ES-I3 (cell line): ENCODE results near the gene CCDC91.

Experiments
- H3K36me3 ChIP-seq: 2 replicates; pipeline ENCODE4 v1.6.1; 2013; ENCODE audit warnings: mild to moderate bottlenecking, low read length, control low read depth, moderate library complexity; ENCODE audit not compliant: insufficient read depth
- H3K4me1 ChIP-seq: 2 replicates; pipeline ENCODE4 v1.6.1; 2013; ENCODE audit warnings: mild to moderate bottlenecking, control low read depth, low read length; ENCODE audit not compliant: insufficient read depth
- H3K9ac ChIP-seq: 2 replicates; pipeline ENCODE4 v1.6.1; 2013; ENCODE audit warnings: low read depth, mild to moderate bottlenecking, low read length, moderate library complexity
- H3K9me3 ChIP-seq: 2 replicates; pipeline ENCODE4 v1.6.1; 2013; ENCODE audit warnings: mild to moderate bottlenecking, low read length, moderate library complexity; ENCODE audit not compliant: control insufficient read depth, insufficient read depth

CCDC91 gene

DNA sequence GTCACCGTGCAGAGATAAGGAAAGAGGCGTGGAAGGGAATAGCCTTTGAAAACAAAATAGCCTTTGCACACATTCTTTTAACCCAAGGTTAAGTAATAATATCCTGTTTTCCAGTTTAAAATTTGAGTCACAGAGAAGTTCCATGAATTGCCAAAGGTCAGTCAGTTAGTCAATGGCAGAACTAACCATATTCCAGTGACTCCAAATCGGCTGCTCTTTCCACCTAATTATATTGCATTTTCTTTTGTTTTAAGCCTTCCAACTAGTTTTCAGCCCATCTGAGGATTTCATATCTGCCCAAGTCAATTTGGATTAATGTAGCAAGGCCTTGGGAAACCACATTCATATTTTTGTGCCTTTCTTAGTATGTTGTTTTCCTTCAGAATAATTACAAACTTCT is 373.0 kb downstream of the CCDC91 start:
- Histone ChIP-seq H3K36me3 (no peaks in the 10 kb centered on the region), H3K9ac (no peak overlapping the region), H3K9me3 (no peaks in the 10 kb centered on the region), H3K4me1 (no peaks in the 10 kb centered on the region)

DNA sequence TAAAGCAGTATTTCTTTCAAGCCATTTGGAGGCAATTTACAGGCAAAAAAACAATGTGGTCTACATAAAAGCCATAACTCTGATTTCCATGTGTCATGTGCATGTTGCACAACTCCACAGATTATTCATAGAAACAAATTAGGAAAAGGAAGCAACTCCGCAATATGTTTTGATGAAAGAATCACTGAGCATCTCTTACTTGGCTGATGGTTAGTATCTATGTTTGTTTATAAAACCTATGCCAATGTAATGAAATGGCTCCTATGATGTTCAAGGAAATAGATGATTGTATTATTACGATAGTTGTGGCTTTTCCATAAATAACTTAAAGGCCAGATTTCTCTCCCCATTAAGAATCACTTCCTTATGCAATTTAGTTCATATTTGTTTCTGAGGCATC is 373.7 kb downstream of the CCDC91 start:
- Histone ChIP-seq H3K9ac (no peak overlapping the region), H3K4me1 (no peaks in the 10 kb centered on the region), H3K36me3 (no peaks in the 10 kb centered on the region), H3K9me3 (no peaks in the 10 kb centered on the region)

- H3K4me1 ChIP-seq: no peaks in the 10 kb centered on the region
- H3K9ac ChIP-seq: no peak overlapping the region
- H3K36me3 ChIP-seq: no peaks in the 10 kb centered on the region
- no peaks in the 10 kb centered on the region for H3K9me3 ChIP-seq
Observed at GRCh38 chr12:28568118-28568517, 377.9 kb downstream of the CCDC91 start.

- no peaks in the 10 kb centered on the region for H3K4me1 ChIP-seq
- H3K36me3 ChIP-seq: no peaks in the 10 kb centered on the region
- no peaks in the 10 kb centered on the region for H3K9me3 ChIP-seq
- no peak overlapping the region for H3K9ac ChIP-seq
Observed at GRCh38 chr12:28568704-28569103, 378.4 kb downstream of the CCDC91 start.

DNA sequence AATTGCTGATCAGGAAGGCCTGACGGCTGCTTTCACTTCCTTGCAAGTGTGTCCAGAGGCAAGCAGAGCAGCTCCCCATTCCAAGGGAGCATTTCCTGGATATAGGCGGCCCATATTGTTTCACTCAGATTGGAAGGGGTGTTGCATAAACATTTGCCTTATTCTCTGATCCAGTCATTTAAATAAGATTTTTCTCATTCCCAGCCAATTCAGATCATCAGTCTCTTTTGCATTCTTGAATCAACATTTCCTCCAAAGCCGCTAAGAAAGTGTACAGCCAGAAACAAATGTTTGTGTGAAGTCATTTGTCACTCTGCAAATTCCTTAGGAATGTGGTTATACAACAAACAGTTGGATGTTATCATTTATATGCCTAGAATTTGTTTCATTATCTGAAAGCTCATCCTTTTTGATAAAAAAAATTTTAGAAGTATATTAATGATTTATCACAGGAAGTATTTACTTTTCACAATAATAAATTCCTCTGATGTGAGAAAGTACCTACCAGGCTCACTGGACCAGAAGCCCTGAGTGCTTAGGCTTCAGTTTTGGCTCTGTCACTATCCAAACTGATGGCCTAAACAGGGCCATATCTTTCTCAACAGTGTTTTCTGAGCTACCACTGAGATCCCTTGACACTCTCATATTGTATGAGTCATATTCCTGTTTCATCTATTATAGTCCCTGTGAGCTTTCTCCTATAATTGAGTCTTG is 379.6 kb downstream of the CCDC91 start:
- Histone ChIP-seq H3K4me1 (no peaks in the 10 kb centered on the region), H3K9ac (no peak overlapping the region), H3K36me3 (no peaks in the 10 kb centered on the region)

GRCh38 chr12:28570811-28571210 is 380.6 kb downstream of the CCDC91 start:
- Histone ChIP-seq H3K9me3 (no peaks in the 10 kb centered on the region), H3K9ac (no peak overlapping the region), H3K4me1 (no peaks in the 10 kb centered on the region)

More for the DNA sequence above, 379.6 kb downstream of the CCDC91 start:
- H3K9me3 ChIP-seq: no peaks in the 10 kb centered on the region

DNA sequence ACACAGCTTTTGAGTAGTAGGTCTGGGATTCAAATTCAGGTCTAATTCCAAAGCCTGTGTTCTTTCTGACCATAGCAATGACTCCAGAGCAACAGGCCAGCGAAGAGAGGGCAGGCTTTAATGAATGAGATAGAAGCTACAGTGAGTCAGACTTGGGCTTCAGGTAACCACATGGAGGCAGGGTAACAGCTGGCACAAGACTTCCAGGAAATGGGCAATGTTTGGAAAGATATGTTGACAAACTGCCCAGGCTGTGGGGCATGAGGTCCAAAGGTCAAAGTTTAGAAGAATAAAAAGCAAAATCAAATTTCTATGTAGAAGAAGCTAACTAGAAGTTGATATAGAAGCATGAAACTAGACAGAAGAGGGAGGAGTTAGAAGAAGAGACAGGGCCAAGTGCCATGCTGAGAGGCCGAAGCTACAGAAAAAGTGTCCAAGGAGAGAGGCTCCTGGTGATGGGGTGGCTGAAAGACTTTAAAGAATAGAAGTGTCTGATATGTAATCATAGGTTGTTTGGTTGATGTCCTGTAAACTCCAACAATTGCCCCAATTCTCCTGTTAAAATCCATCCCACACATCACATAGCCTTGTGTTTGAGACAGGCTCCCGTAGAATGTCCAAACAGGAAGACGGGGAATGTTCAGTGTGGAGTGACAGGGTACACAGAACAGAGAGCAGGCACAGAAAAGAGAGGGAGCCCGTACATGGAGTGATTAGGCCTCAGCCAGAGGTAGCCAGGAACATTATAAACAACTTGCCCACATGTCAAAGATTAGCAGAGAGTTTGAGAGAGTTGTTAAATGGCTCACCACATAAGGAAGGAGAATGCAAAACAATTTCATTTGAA is 384.7 kb downstream of the CCDC91 start:
- H3K9me3 ChIP-seq: no peaks in the 10 kb centered on the region
- no peaks in the 10 kb centered on the region for H3K4me1 ChIP-seq
- H3K36me3 ChIP-seq: no peaks in the 10 kb centered on the region
- no peak overlapping the region for H3K9ac ChIP-seq

More at GRCh38 chr12:28570811-28571210, 380.6 kb downstream of the CCDC91 start:
- no peaks in the 10 kb centered on the region for H3K36me3 ChIP-seq

DNA sequence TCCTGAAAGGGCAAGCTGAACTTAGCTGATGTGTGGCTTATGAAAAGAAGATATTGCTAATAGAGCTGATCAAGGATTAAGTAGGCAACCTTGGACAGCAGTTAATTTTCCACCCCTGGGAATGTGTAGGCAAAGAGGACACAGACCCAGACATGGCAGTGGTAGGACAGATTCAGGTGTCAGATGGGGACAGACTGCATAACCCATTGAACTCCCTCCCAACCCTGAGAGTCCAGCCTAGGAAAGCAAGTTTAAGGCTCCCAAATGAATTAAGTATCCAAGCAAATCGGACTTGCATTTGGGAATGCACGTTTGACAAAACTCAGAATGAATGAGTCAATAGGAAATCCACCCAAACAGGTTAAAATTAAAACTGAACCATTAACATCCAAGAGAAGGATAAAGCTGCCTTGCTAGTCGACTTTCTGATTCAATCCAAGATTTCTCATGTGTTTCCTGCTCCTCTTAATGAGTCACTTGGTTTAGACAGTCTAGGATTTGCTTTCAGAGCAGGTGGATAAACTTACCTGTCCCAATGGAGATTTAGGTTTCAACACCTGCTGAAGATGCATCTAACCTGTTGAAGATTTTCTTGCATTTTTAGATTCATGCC is 385.4 kb downstream of the CCDC91 start:
- H3K4me1 ChIP-seq: no peaks in the 10 kb centered on the region
- H3K9ac ChIP-seq: no peak overlapping the region
- H3K9me3 ChIP-seq: no peaks in the 10 kb centered on the region
- H3K36me3 ChIP-seq: no peaks in the 10 kb centered on the region

DNA sequence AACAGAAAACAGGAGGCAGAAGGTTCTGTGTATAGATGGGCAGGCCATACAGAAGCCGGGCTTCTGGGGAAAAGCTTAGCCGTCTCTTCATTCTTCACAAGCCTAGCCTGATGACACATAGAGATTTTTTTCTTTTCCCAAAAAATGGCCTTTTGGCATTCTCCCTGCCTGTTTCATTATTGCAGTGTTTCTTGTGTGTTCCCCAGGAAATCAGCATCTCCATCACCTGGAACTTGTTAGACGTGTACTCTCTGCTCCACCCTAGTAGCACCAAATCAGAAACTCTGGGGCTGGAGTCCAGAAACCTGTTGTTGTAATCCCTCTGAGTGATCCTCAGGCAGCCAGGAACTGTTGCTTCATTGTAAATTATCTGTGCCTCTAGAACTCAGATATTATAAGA is 388.1 kb downstream of the CCDC91 start:
- H3K9me3 ChIP-seq: no peaks in the 10 kb centered on the region
- no peaks in the 10 kb centered on the region for H3K4me1 ChIP-seq
- H3K9ac ChIP-seq: no peak overlapping the region
- no peaks in the 10 kb centered on the region for H3K36me3 ChIP-seq

DNA sequence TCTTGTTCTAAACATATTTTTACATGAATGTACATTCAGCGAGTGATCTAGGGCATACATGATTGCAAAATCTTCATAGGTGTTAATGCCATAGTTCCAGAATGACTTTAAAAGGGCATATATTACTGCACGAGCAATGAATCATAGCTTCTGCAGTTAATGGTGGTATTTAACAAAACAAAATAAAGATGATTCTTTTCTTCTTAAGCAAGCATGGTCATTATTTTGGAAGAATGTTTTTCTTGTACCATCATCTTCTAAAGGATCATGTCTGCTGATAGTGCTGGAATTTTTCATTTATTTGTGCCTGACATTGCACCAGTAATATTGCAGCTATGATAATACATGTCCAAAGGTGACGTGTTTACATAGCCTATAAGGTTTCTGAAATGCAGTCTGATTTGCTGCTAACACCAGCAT is 388.6 kb downstream of the CCDC91 start:
- no peaks in the 10 kb centered on the region for H3K4me1 ChIP-seq
- no peaks in the 10 kb centered on the region for H3K36me3 ChIP-seq
- H3K9me3 ChIP-seq: no peaks in the 10 kb centered on the region
- H3K9ac ChIP-seq: no peak overlapping the region

DNA sequence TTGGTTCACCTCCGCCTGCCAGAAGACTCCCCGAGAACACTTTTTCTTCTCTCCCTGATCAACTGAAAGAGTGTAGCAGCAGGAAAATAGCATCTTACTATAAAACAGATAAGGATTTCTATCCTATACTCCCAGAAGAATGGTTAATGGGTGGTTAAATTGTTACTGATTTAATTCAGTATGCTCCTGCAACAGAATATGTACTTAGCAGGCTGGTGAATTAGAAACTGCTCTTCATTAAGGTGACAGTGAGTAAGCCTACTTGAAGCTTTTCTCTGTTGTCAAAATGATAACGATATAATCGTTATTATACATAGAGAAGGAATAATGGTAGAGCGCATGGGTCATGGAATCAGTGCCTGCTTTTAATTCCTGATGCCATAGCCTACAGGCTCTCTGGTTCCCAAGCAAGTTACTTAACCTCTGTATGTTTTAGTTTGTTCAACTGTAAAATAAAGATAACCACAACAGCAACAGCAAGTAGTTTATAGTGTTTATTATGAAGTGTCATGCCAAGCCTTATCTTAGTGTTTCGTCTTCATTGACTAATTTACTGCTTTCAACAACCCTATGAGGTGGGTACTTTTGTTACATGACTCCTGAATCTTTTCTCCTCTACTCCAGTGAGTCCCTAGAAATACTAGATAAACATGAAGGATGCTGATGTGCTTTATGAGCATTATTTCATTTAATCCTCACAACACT is 392.6 kb downstream of the CCDC91 start:
- no peak overlapping the region for H3K9ac ChIP-seq
- no peaks in the 10 kb centered on the region for H3K36me3 ChIP-seq

GRCh38 chr12:28583701-28584261 is 393.5 kb downstream of the CCDC91 start:
- Histone ChIP-seq H3K4me1 (no peaks in the 10 kb centered on the region), H3K36me3 (no peaks in the 10 kb centered on the region), H3K9ac (no peak overlapping the region), H3K9me3 (no peaks in the 10 kb centered on the region)

More for the DNA sequence above, 392.6 kb downstream of the CCDC91 start:
- H3K9me3 ChIP-seq: no peaks in the 10 kb centered on the region
- H3K4me1 ChIP-seq: no peaks in the 10 kb centered on the region

- Histone ChIP-seq H3K9me3 (no peaks in the 10 kb centered on the region), H3K36me3 (no peaks in the 10 kb centered on the region), H3K4me1 (no peaks in the 10 kb centered on the region), H3K9ac (no peak overlapping the region)
Observed at GRCh38 chr12:28585146-28585545, 394.9 kb downstream of the CCDC91 start.

DNA sequence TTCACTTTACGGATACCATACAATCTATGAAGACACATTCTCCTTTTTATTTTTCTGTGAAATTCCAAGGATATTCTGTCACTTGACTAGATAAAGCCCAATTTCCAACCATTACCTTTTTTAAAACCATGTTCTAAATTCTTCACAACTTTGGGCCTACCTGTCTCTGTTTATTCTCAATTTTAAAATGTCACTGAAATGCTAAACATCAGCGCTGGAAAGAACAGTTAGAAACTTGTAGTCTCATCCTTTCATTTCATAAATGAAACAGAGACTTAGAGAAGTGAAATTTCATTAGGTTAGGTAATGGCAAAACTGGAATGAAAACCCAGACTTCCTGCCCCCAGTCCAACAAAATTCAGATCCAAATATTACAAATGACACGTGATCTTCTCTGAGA is 396.2 kb downstream of the CCDC91 start:
- no peaks in the 10 kb centered on the region for H3K4me1 ChIP-seq
- H3K9ac ChIP-seq: no peak overlapping the region
- no peaks in the 10 kb centered on the region for H3K36me3 ChIP-seq

More for the DNA sequence above, 396.2 kb downstream of the CCDC91 start:
- H3K9me3 ChIP-seq: no peaks in the 10 kb centered on the region
